ENCODE results near the gene RSPH3. TPM values are rescaled to one million over a fixed set of nuclear protein-coding genes. Genes with fewer than 3 reads are reported as not detected.

Gene RSPH3
- total and polyA plus RNA-seq, 7 donors = 6.0 to 13.6 (median 8.1) TPM

GRCh38 chr6:158960026-158960425 is 40.0 kb downstream of the RSPH3 start:
- no peaks in the 10 kb centered on the region for H3K9me3 ChIP-seq
- intact Hi-C loops (cut with DNase I) = no loop called here
- no peak overlapping the region for H3K4me3 ChIP-seq
- H3K36me3 ChIP-seq = no peaks in the 10 kb centered on the region
- TF ChIP-seq EP300 (IDR thresholded peaks at IDR 0.05) = no peak
- no peak for TF ChIP-seq POLR2A (IDR thresholded peaks at IDR 0.05)
- TF ChIP-seq POLR2AphosphoS5 (IDR thresholded peaks at IDR 0.05) = no peak
- TF ChIP-seq CTCF (IDR thresholded peaks at IDR 0.05) = no peak
- peak overlapping the region in 1 of 4 donors; percentile 22 for H3K27ac ChIP-seq
- DNase-seq = no peak
- H3K27me3 ChIP-seq = no peaks in the 10 kb centered on the region
- no peaks in the 10 kb centered on the region for H3K4me1 ChIP-seq
- 88 to 96% methylated on average over 2 of the region's 2 CpGs for WGBS, 2 donors

GRCh38 chr6:158959552-158959951 is 40.5 kb downstream of the RSPH3 start:
- DNase-seq = no peak
- TF ChIP-seq CTCF (IDR thresholded peaks at IDR 0.05) (no peak), EP300 (IDR thresholded peaks at IDR 0.05) (no peak), POLR2AphosphoS5 (IDR thresholded peaks at IDR 0.05) (peak in 1 of 4 donors; percentile 34), POLR2A (IDR thresholded peaks at IDR 0.05) (no peak)
- intact Hi-C loops (cut with DNase I) = no loop called here
- Histone ChIP-seq H3K27ac (peak overlapping the region in 1 of 4 donors; percentile 22), H3K27me3 (no peaks in the 10 kb centered on the region), H3K36me3 (no peaks in the 10 kb centered on the region), H3K4me1 (no peaks in the 10 kb centered on the region), H3K4me3 (no peak overlapping the region), H3K9me3 (no peaks in the 10 kb centered on the region)
- WGBS, 2 donors = 86 to 89% methylated on average over 4 of the region's 4 CpGs

GRCh38 chr6:158958504-158959386 is 41.3 kb downstream of the RSPH3 start:
- Histone ChIP-seq H3K4me3 (no peak overlapping the region), H3K27ac (peak overlapping the region in 1 of 4 donors; percentile 22), H3K4me1 (no peaks in the 10 kb centered on the region), H3K9me3 (no peaks in the 10 kb centered on the region), H3K36me3 (no peaks in the 10 kb centered on the region), H3K27me3 (no peaks in the 10 kb centered on the region)
- no peak for TF ChIP-seq CTCF (IDR thresholded peaks at IDR 0.05)
- no peak for TF ChIP-seq POLR2A (IDR thresholded peaks at IDR 0.05)
- no peak for TF ChIP-seq POLR2AphosphoS5 (IDR thresholded peaks at IDR 0.05)
- no peak for TF ChIP-seq EP300 (IDR thresholded peaks at IDR 0.05)
- intact Hi-C loops (cut with DNase I) = no loop called here
- DNase-seq = no peak
- 81 to 89% methylated on average over 7 of the region's 7 CpGs for whole genome bisulfite sequencing, 2 donors

- no peaks in the 10 kb centered on the region for H3K36me3 ChIP-seq
- intact Hi-C loops (cut with DNase I) = no loop called here
- no peaks in the 10 kb centered on the region for H3K4me1 ChIP-seq
- H3K9me3 ChIP-seq = no peaks in the 10 kb centered on the region
- no peak for TF ChIP-seq POLR2A (IDR thresholded peaks at IDR 0.05)
- no peak for TF ChIP-seq POLR2AphosphoS5 (IDR thresholded peaks at IDR 0.05)
- TF ChIP-seq EP300 (IDR thresholded peaks at IDR 0.05) = no peak
- TF ChIP-seq CTCF (IDR thresholded peaks at IDR 0.05) = no peak
- no peak overlapping the region for H3K4me3 ChIP-seq
- H3K27ac ChIP-seq = no peak overlapping the region
- WGBS, 2 donors = 95 to 97% methylated on average over 3 of the region's 3 CpGs
- H3K27me3 ChIP-seq = no peaks in the 10 kb centered on the region
- DNase-seq = no peak
Measured at GRCh38 chr6:158955255-158955654, 44.7 kb downstream of the RSPH3 start.
